ACC112 (cell line): ENCODE data around the gene ATXN1.
"Not testable (repeated sequence)": the region's sequence is repeated elsewhere in the genome, so short reads cannot be mapped to it uniquely, and the experiment has no call there.

Source experiments
- H2AFZ ChIP-seq: fragments of 200-600 bp; sonication (generic); one replicate; pipeline ENCODE4 v1.6.0; 2017; ENCODE audit warnings: antibody characterized with exemption, low read length; ENCODE audit not compliant: unreplicated experiment
- H3K27ac ChIP-seq: fragments of 200-600 bp; sonication (generic); 2 replicates; pipeline ENCODE4 v1.5.1; 2014; ENCODE audit warnings: low read depth, mild to moderate bottlenecking, antibody characterized with exemption, low read length, moderate library complexity
- H3K27me3 ChIP-seq: fragments of 200-600 bp; sonication (generic); 2 replicates; pipeline ENCODE4 v1.6.1; 2014; ENCODE audit warnings: mild to moderate bottlenecking, antibody characterized with exemption, low read length, moderate library complexity, mixed read lengths; ENCODE audit not compliant: insufficient read depth
- H3K36me3 ChIP-seq: fragments of 200-600 bp; sonication (generic); 2 replicates; pipeline ENCODE4 v1.6.1; 2016; ENCODE audit warnings: mild to moderate bottlenecking, antibody characterized with exemption, low read length, moderate library complexity, mixed read lengths; ENCODE audit not compliant: insufficient read depth
- H3K4me1 ChIP-seq: fragments of 200-600 bp; sonication (generic); one replicate; pipeline ENCODE4 v1.6.1; 2016; ENCODE audit warnings: low read length, mixed read lengths; ENCODE audit not compliant: insufficient read depth, unreplicated experiment, control insufficient read depth
- H3K4me3 ChIP-seq: fragments of 200-600 bp; sonication (generic); 2 replicates; pipeline ENCODE4 v1.5.1; 2014; ENCODE audit warnings: mild to moderate bottlenecking, low read depth, low read length
- H3K79me2 ChIP-seq: fragments of 200-600 bp; sonication (generic); one replicate; pipeline ENCODE4 v1.6.0; 2016; ENCODE audit warnings: low read length; ENCODE audit not compliant: control insufficient read depth, unreplicated experiment, insufficient read depth

Gene ATXN1

GRCh38 chr6:16544521-16544920, 216.7 kb downstream of the ATXN1 start:
- no peaks in the 10 kb centered on the region for H3K36me3 ChIP-seq
- no peaks in the 10 kb centered on the region for H3K79me2 ChIP-seq
- no peak overlapping the region for H3K27ac ChIP-seq
- no peak overlapping the region for H3K4me3 ChIP-seq
- H3K27me3 ChIP-seq = no peaks in the 10 kb centered on the region
- H2AFZ ChIP-seq = no peak overlapping the region
- peaks cover 6% of the 10 kb centered on the region for H3K4me1 ChIP-seq

GRCh38 chr6:16544006-16544405, 217.3 kb downstream of the ATXN1 start:
- Histone ChIP-seq H3K36me3 (no peaks in the 10 kb centered on the region), H3K4me1 (peaks cover 6% of the 10 kb centered on the region), H3K27ac (no peak overlapping the region), H3K4me3 (no peak overlapping the region), H2AFZ (no peak overlapping the region), H3K79me2 (no peaks in the 10 kb centered on the region), H3K27me3 (no peaks in the 10 kb centered on the region)

- no peaks in the 10 kb centered on the region for H3K79me2 ChIP-seq
These were observed 217.7 kb downstream of the ATXN1 start for GRCh38 chr6:16543521-16543920.

GRCh38 chr6:16542070-16542469, 219.2 kb downstream of the ATXN1 start:
- Histone ChIP-seq H3K4me3 (no peak overlapping the region), H2AFZ (no peak overlapping the region), H3K27me3 (no peaks in the 10 kb centered on the region)

More at GRCh38 chr6:16543521-16543920, 217.7 kb downstream of the ATXN1 start:
- H3K27ac ChIP-seq = no peak overlapping the region
- H2AFZ ChIP-seq = no peak overlapping the region
- H3K4me1 ChIP-seq = peaks cover 6% of the 10 kb centered on the region
- H3K36me3 ChIP-seq = no peaks in the 10 kb centered on the region
- H3K27me3 ChIP-seq = no peaks in the 10 kb centered on the region
- no peak overlapping the region for H3K4me3 ChIP-seq

GRCh38 chr6:16540804-16541752, 220.2 kb downstream of the ATXN1 start:
- Histone ChIP-seq H3K4me3 (no peak overlapping the region), H3K79me2 (no peaks in the 10 kb centered on the region), H2AFZ (no peak overlapping the region), H3K27ac (no peak overlapping the region), H3K27me3 (no peaks in the 10 kb centered on the region), H3K4me1 (no peaks in the 10 kb centered on the region), H3K36me3 (no peaks in the 10 kb centered on the region)

More at GRCh38 chr6:16542070-16542469, 219.2 kb downstream of the ATXN1 start:
- H3K4me1 ChIP-seq = no peaks in the 10 kb centered on the region
- no peaks in the 10 kb centered on the region for H3K36me3 ChIP-seq
- H3K27ac ChIP-seq = no peak overlapping the region
- no peaks in the 10 kb centered on the region for H3K79me2 ChIP-seq

GRCh38 chr6:16540383-16540782, 220.9 kb downstream of the ATXN1 start:
- H3K27ac ChIP-seq, H3K36me3 ChIP-seq, H3K4me3 ChIP-seq, H2AFZ ChIP-seq, H3K79me2 ChIP-seq, H3K27me3 ChIP-seq, H3K4me1 ChIP-seq: not testable (repeated sequence)

GRCh38 chr6:16539086-16539931, 222.0 kb downstream of the ATXN1 start:
- H3K27ac ChIP-seq = no peak overlapping the region
- no peaks in the 10 kb centered on the region for H3K36me3 ChIP-seq
- H3K79me2 ChIP-seq = no peaks in the 10 kb centered on the region
- H3K4me3 ChIP-seq = no peak overlapping the region
- H2AFZ ChIP-seq = no peak overlapping the region
- H3K4me1 ChIP-seq = no peaks in the 10 kb centered on the region
- H3K27me3 ChIP-seq = no peaks in the 10 kb centered on the region

- Histone ChIP-seq H3K27me3 (no peaks in the 10 kb centered on the region), H3K27ac (no peak overlapping the region), H3K36me3 (no peaks in the 10 kb centered on the region), H2AFZ (no peak overlapping the region), H3K4me3 (no peak overlapping the region), H3K79me2 (no peaks in the 10 kb centered on the region), H3K4me1 (no peaks in the 10 kb centered on the region)
These were observed 225.7 kb downstream of the ATXN1 start for GRCh38 chr6:16535564-16535963.

GRCh38 chr6:16533721-16534136, 227.5 kb downstream of the ATXN1 start:
- no peaks in the 10 kb centered on the region for H3K4me1 ChIP-seq
- no peaks in the 10 kb centered on the region for H3K27me3 ChIP-seq
- H2AFZ ChIP-seq = no peak overlapping the region
- no peak overlapping the region for H3K27ac ChIP-seq
- no peaks in the 10 kb centered on the region for H3K36me3 ChIP-seq
- no peak overlapping the region for H3K4me3 ChIP-seq
- no peaks in the 10 kb centered on the region for H3K79me2 ChIP-seq

GRCh38 chr6:16533210-16533609, 228.1 kb downstream of the ATXN1 start:
- Histone ChIP-seq H3K27ac (no peak overlapping the region), H3K36me3 (no peaks in the 10 kb centered on the region), H3K4me3 (no peak overlapping the region), H3K79me2 (no peaks in the 10 kb centered on the region), H3K27me3 (no peaks in the 10 kb centered on the region), H2AFZ (no peak overlapping the region), H3K4me1 (no peaks in the 10 kb centered on the region)
